GM10847 (cell line): ENCODE results near the gene TAF11L11.
"Not testable (repeated sequence)": the region's sequence is repeated elsewhere in the genome, so short reads cannot be mapped to it uniquely, and the experiment has no call there.

Experiments used
- POLR2A ChIP-seq: IDR thresholded peaks from 2 replicates; pipeline ENCODE4 v1.6.1; 2011; ENCODE audit not compliant: insufficient read length; ENCODE audit errors: extremely low read depth

The TAF11L11 gene

GRCh38 chr5:17603880-17604279, at the start of gene TAF11L11:
TAF11L11 (plus strand) TSS chr5:17604183.
- TF ChIP-seq POLR2A, result not testable (repeated sequence)

GRCh38 chr5:17585658-17586057, 18.3 kb upstream of the TAF11L11 start, which contains the start of gene TAF11L7:
TAF11L7 (minus strand) TSS chr5:17585758.
- TF ChIP-seq POLR2A, result not testable (repeated sequence)

DNA sequence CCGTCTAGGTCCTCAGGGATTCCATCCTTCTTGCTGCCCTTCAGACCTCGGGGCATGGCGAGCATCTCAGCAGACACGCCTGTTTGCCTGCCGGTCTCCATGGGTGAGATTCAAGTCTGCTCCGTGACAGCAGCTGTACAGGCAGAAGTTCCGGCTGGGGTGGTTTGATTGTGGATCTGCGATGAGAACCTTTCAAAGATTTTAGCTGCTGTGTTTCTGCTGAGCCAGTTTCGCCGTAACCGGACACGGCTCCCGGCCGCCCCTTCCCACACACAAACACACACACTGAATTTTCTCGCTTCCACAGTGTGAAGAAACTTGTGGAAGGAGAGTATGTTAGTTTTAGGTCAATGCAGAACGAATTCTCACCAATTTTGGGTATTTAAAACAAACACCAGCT, 13.1 kb upstream of the TAF11L11 start, which contains the start of gene TAF11L8:
Gene TAF11L8, minus strand, starts transcription at position 101 of the 400 bp plus-strand sequence.
- TF ChIP-seq POLR2A, result not testable (repeated sequence)

- TF ChIP-seq POLR2A, result not testable (repeated sequence)
These were observed 9.7 kb upstream of the TAF11L11 start, which contains the start of gene TAF11L9 for GRCh38 chr5:17594255-17594654. TAF11L9 (minus strand) TSS chr5:17594394.

DNA sequence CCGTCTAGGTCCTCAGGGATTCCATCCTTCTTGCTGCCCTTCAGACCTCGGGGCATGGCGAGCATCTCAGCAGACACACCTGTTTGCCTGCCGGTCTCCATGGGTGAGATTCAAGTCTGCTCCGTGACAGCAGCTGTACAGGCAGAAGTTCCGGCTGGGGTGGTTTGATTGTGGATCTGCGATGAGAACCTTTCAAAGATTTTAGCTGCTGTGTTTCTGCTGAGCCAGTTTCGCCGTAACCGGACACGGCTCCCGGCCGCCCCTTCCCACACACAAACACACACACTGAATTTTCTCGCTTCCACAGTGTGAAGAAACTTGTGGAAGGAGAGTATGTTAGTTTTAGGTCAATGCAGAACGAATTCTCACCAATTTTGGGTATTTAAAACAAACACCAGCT, 6.3 kb upstream of the TAF11L11 start, which contains the start of gene TAF11L10:
Gene TAF11L10, minus strand, starts transcription at position 101 of the 400 bp plus-strand sequence.
- TF ChIP-seq POLR2A, result not testable (repeated sequence)

GRCh38 chr5:17604951-17605350, 968 bp downstream of the TAF11L11 start:
- TF ChIP-seq POLR2A, result no peak

- not testable (repeated sequence) for TF ChIP-seq POLR2A
These were observed 6.1 kb downstream of the TAF11L11 start, which contains the start of gene TAF11L12 for GRCh38 chr5:17610092-17610491. TAF11L12 (plus strand) TSS chr5:17610392.

DNA sequence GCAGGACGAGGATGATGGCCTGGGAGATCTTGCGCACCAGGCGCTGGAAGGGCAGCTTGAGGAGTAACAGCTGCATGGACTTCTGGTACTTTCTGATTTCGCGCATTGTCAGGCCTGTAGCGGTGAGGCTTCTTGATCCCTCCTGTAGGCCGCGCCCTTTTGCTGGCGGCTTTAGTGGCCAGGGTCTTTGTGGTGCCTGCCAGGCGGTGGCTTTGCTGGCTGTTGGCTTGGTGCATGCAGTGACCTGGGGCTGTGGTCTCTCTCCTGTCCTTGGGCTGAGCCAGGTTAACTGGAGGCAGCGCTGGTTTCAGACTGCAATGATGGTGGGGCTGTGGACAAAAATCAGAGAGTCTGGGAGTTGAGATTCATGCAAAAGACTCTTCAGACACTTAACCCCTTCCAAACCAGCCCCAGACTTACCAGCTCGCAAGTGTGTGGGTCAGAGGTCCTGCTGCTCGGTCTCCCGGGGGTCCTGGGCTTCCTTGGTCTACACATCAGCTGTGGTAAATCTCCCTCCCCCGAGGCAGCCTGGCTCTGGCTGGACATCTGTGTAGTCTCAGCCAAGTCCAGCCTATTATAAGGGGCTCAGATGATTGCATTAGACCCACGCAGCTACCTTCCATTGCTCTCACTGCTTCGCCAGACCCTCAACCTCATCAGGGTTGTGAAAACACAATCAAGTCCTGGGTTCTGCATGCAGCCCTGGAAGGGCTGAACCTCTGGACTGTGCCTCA, 11.1 kb downstream of the TAF11L11 start:
- no peak for TF ChIP-seq POLR2A

GRCh38 chr5:17619354-17619753, 15.4 kb downstream of the TAF11L11 start:
- TF ChIP-seq POLR2A, result no peak

DNA sequence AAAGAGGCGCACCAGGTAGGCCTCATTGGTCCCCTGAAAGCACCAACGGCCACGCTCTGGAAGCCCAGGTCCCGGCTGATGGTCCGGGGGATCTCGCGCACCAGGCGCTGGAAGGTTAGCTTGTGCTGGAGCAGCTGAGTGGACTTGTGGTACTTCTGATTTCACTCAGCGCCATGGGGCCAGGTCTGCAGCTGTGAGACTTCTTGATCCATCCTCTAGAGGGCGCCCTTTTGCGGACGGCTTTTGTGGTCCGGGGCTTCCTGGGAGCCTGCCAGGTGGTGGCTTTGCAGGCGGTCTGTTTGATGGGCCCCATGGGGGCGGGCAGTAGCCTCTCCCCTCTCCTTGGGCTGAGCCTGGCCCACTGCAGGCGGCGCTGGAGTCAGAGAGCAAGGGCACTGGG, 16.6 kb downstream of the TAF11L11 start:
- TF ChIP-seq POLR2A, result no peak

GRCh38 chr5:17625686-17626085, 21.7 kb downstream of the TAF11L11 start:
- TF ChIP-seq POLR2A, result no peak

GRCh38 chr5:17631788-17632187, 27.8 kb downstream of the TAF11L11 start, which contains the start of gene TAF11L13:
TAF11L13 (plus strand) TSS chr5:17632088.
- TF ChIP-seq POLR2A, result not testable (repeated sequence)

- TF ChIP-seq POLR2A, result no peak
These were observed 30.2 kb downstream of the TAF11L11 start, which contains the start of gene TAF11L14 for GRCh38 chr5:17634160-17634559. TAF11L14 (plus strand) TSS chr5:17634460.
